Uterus (tissue), 2 donors: ENCODE data around the gene MAP2K2.

Experiments
- CTCF ChIP-seq, 4 experiments: fragments of 200-600 bp in 2 of 4; fragments of 450-650 bp in 2 of 4; sonication (generic) in 2 of 4; IDR thresholded peaks; one replicate each; pipeline ENCODE4 v1.5.1; 2016 to 2019; ENCODE audit warnings: antibody characterized with exemption in 4 of 4, mild to moderate bottlenecking in 2 of 4, moderate library complexity in 1 of 4
- POLR2A ChIP-seq, 2 donors: fragments of 450-650 bp; IDR thresholded peaks; one replicate each; pipeline ENCODE4 v1.6.1; 2016; ENCODE audit warnings: antibody characterized with exemption in 2 of 2, mild to moderate bottlenecking in 1 of 2, moderate library complexity in 1 of 2

- TF ChIP-seq POLR2A (IDR thresholded peaks at IDR 0.05) (no peak), CTCF (IDR thresholded peaks at IDR 0.05) (no peak)
Observed at GRCh38 chr19:4083677-4084546, 40.0 kb downstream of the MAP2K2 start.
